GM23248 (cell line): ENCODE measurements around the gene KCNH2. TPM values are rescaled to one million over a fixed set of nuclear protein-coding genes. Genes with fewer than 3 reads are reported as not detected.
A peak's percentile ranks its signal among the peaks of the same experiment; 100 is the strongest.

Experiments
- DNase-seq: peaks from one replicate; pipeline ENCODE4 v3.0.0-alpha.2; 2015
- H2AFZ ChIP-seq: fragments of 200-600 bp; sonication (generic); 2 replicates; pipeline ENCODE4 v1.6.1; 2016; ENCODE audit warnings: antibody characterized with exemption
- H3F3A ChIP-seq: fragments of 200-600 bp; sonication (generic); 2 replicates; pipeline ENCODE4 v1.6.1; 2016; ENCODE audit warnings: mild to moderate bottlenecking, antibody characterized with exemption, mixed run types; ENCODE audit not compliant: insufficient read depth
- H3K27ac ChIP-seq: fragments of 200-600 bp; sonication (generic); 2 replicates; pipeline ENCODE4 v1.5.1; 2016; ENCODE audit warnings: mild to moderate bottlenecking
- H3K27me3 ChIP-seq: fragments of 200-600 bp; sonication (generic); replicated peaks from 2 replicates; pipeline ENCODE4 v1.6.1; 2016; ENCODE audit warnings: mild to moderate bottlenecking; ENCODE audit not compliant: insufficient read depth
- H3K36me3 ChIP-seq: fragments of 200-600 bp; sonication (generic); 2 replicates; pipeline ENCODE4 v1.6.1; 2016; ENCODE audit warnings: low read depth, mild to moderate bottlenecking
- H3K4me1 ChIP-seq: fragments of 200-600 bp; sonication (generic); 2 replicates; pipeline ENCODE4 v1.6.1; 2016; ENCODE audit warnings: mild to moderate bottlenecking; ENCODE audit not compliant: insufficient read depth
- H3K4me2 ChIP-seq: fragments of 200-600 bp; sonication (generic); one replicate; pipeline ENCODE4 v1.6.1; 2016; ENCODE audit warnings: mild to moderate bottlenecking; ENCODE audit not compliant: unreplicated experiment
- H3K4me3 ChIP-seq: fragments of 200-600 bp; sonication (generic); 2 replicates; pipeline ENCODE4 v1.5.1; 2016; ENCODE audit warnings: mild to moderate bottlenecking
- H3K79me2 ChIP-seq: fragments of 200-600 bp; sonication (generic); 2 replicates; pipeline ENCODE4 v1.6.1; 2016; ENCODE audit warnings: mild to moderate bottlenecking; ENCODE audit not compliant: insufficient read depth
- H3K9ac ChIP-seq: fragments of 200-600 bp; sonication (generic); 2 replicates; pipeline ENCODE4 v1.6.1; 2016; ENCODE audit warnings: mild to moderate bottlenecking
- H3K9me2 ChIP-seq: fragments of 200-600 bp; sonication (generic); 2 replicates; pipeline ENCODE4 v1.6.1; 2016; ENCODE audit warnings: mixed run types, mild to moderate bottlenecking, moderate library complexity; ENCODE audit not compliant: insufficient read depth
- H3K9me3 ChIP-seq: fragments of 200-600 bp; sonication (generic); one replicate; pipeline ENCODE4 v1.6.1; 2017; ENCODE audit warnings: low read depth
- H4K20me1 ChIP-seq: fragments of 200-600 bp; sonication (generic); 2 replicates; pipeline ENCODE4 v1.6.0; 2016; ENCODE audit not compliant: insufficient read depth
- EZH2 ChIP-seq: fragments of 200-600 bp; sonication (generic); IDR thresholded peaks from 2 replicates; pipeline ENCODE4 v1.6.1; 2018; ENCODE audit warnings: antibody characterized with exemption, mild to moderate bottlenecking; ENCODE audit not compliant: insufficient read depth, poor library complexity, severe bottlenecking
- EZH2phosphoT487 ChIP-seq: fragments of 200-600 bp; sonication (generic); IDR thresholded peaks from 2 replicates; pipeline ENCODE4 v1.6.1; 2018; ENCODE audit warnings: antibody characterized with exemption, moderate library complexity, mild to moderate bottlenecking, low read depth; ENCODE audit not compliant: insufficient read depth
- WGBS, 2 experiments: methylation state at CpG; one replicate each; pipeline ENCODE4 v1.1.6; 2015 to 2017; ENCODE audit warnings: low lambda C conversion rate in 2 of 2, low coverage in 1 of 2; ENCODE audit errors: missing lambda C conversion rate in 2 of 2; 5-methylcytosine and 5-hydroxymethylcytosine counted together
- in situ Hi-C: fragments of 300-500 bp; cut with MboI; formaldehyde crosslinking; loops from 2 replicates; pipeline ENCODE4 v1.15.0; 2020
- polyA plus RNA-seq: library from polyadenylated mRNA; unstranded; fragments of >200 nt; fragmentation: Nextera tagmentation; extraction: Ambion mirVana; gene quantifications from 2 replicates; pipeline ENCODE4 v1.2.1, GENCODE V29; 2016
- total RNA-seq: library from RNA; depleted of rRNA; stranded (reverse); fragments of >200 nt; shearing (Covaris generic); gene quantifications from 2 replicates; pipeline ENCODE4 v1.2.3, GENCODE V29; 2014

KCNH2 gene
- total and polyA plus RNA-seq, 2 experiments from 2014 or later, result not detected

DNA sequence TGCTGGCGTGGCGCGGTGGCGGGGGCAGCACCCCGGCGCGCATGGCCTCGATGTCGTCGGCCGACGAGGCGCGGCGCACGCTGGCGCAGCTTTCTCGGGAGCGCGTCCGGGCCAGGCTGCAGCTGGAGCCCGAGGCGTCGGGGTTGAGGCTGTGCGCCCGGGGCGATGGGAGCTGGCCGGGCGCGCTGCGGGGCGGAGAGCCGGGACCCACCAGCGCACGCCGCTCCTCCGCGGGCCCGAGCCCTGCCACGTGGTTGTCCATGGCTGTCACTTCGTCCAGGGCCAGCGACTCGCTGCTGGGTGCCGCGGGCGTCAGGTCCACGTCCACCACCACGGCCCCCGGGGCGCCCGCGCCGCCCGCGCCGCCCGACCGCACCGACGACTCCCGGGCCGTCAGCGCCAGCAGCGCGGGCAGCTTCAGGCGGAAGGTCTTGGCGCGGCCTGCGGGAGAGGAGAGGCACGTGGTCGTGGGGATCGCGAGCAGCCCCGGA, 20.0 kb downstream of the KCNH2 start:
- H3K4me2 ChIP-seq, result no peak overlapping the region
- TF ChIP-seq EZH2phosphoT487 (no peak), EZH2 (peak; percentile 28)
- H4K20me1 ChIP-seq, result no peaks in the 10 kb centered on the region
- no peaks in the 10 kb centered on the region for H3K9me2 ChIP-seq
- H3K36me3 ChIP-seq, result no peaks in the 10 kb centered on the region
- no peak overlapping the region for H2AFZ ChIP-seq
- H3K4me1 ChIP-seq, result no peaks in the 10 kb centered on the region
- no peak for DNase-seq
- in situ Hi-C loops, result no loop called here
- 9 to 19% methylated on average over 52 to 71 of the region's 74 CpGs for WGBS, 2 experiments
- H3K9me3 ChIP-seq, result no peaks in the 10 kb centered on the region
- H3K27ac ChIP-seq, result no peak overlapping the region
- H3K27me3 ChIP-seq, result peaks cover 15% of the 10 kb centered on the region
- H3F3A ChIP-seq, result no peaks in the 10 kb centered on the region
- H3K9ac ChIP-seq, result no peak overlapping the region
- no peaks in the 10 kb centered on the region for H3K79me2 ChIP-seq
- H3K4me3 ChIP-seq, result no peak overlapping the region

DNA sequence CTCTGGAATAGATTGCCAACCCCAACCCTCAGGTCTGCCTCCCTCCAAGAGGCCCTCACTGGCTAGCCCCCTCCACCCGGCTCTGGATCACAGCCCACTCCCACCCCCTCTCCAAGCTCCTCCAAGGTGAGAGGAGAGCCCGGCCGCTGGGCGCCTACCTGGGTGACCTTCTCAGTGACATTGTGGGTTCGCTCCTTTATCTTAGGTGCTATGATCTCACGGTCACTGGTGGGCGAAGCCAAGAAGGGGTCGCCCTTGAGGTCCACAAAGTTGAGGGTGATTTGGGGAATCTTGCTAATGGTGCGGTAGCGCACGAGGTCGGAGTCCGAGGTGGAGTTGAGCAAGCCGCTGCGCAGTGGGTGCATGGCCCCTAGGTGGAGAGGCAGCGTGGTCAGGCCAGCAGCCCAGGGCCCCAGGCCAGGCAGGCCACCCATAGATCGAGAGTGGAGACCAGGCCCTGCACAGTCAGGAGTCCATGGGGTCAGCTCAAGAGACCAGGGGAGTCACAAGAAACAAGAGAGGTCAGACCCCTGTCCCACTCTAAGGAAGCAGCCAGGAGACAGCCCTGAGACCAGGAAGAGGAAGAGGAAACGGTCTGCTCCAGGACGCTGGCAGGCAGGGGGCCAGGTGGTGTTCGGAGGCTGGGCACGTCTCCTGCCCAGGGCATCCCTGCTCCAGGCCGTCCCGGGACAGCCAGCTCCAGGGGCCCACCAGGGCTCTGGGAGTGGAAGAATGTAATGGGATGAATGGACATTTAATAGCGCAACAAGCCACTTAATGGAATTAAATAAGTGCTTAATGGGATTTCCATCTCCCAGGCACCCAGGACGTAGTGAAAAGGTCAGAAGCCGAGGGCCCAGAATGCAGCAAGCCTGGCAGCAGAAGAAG, 20.7 kb downstream of the KCNH2 start:
- H3K27ac ChIP-seq, result no peak overlapping the region
- WGBS, 2 experiments, result 68 to 71% methylated on average over 26 of the region's 26 CpGs
- peaks cover 15% of the 10 kb centered on the region for H3K27me3 ChIP-seq
- no peaks in the 10 kb centered on the region for H3K79me2 ChIP-seq
- in situ Hi-C loops, result no loop called here
- H3K4me3 ChIP-seq, result no peak overlapping the region
- TF ChIP-seq EZH2, result no peak
- TF ChIP-seq EZH2phosphoT487, result no peak
- DNase-seq, result no peak
- no peaks in the 10 kb centered on the region for H3K4me1 ChIP-seq
- no peaks in the 10 kb centered on the region for H3K9me2 ChIP-seq
- H4K20me1 ChIP-seq, result no peaks in the 10 kb centered on the region
- no peaks in the 10 kb centered on the region for H3F3A ChIP-seq
- no peak overlapping the region for H2AFZ ChIP-seq
- no peaks in the 10 kb centered on the region for H3K9me3 ChIP-seq
- no peak overlapping the region for H3K4me2 ChIP-seq
- no peaks in the 10 kb centered on the region for H3K36me3 ChIP-seq
- H3K9ac ChIP-seq, result no peak overlapping the region

DNA sequence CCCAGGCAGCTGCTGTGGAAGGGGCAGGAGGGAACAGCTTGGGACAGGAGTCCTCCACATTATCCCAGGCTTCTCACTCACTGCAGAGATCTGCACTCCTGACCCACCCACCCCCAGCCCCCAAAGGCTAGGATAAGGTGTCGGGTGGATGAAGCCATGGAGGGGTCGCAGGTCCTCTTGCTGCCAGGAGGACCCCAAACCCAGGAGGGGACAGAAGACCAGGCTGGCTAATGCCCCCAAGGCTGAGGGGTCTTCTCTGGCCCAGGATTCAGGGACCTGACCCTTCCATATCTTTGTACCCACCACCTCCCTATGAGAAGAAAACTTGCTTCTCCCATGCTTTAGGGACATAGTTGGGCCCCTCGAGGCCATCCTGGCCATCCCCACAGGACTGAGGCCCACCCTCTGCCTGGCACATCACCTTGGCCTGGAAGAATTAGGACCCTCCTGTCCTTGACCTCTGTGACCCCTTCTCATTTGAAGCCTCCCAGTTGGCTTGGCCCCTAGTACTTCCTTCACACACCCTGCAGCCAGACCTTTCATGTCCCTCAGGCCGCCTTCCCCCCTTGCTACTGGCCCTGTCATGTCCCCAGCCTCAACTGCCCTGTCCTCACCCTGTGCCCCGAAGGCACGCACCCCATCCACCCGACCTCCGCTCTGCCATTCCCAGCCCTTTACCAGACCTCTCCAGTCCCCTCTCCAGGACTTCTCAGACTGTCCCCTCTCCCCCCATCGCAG, 21.6 kb downstream of the KCNH2 start:
- no peak overlapping the region for H3K4me3 ChIP-seq

DNA sequence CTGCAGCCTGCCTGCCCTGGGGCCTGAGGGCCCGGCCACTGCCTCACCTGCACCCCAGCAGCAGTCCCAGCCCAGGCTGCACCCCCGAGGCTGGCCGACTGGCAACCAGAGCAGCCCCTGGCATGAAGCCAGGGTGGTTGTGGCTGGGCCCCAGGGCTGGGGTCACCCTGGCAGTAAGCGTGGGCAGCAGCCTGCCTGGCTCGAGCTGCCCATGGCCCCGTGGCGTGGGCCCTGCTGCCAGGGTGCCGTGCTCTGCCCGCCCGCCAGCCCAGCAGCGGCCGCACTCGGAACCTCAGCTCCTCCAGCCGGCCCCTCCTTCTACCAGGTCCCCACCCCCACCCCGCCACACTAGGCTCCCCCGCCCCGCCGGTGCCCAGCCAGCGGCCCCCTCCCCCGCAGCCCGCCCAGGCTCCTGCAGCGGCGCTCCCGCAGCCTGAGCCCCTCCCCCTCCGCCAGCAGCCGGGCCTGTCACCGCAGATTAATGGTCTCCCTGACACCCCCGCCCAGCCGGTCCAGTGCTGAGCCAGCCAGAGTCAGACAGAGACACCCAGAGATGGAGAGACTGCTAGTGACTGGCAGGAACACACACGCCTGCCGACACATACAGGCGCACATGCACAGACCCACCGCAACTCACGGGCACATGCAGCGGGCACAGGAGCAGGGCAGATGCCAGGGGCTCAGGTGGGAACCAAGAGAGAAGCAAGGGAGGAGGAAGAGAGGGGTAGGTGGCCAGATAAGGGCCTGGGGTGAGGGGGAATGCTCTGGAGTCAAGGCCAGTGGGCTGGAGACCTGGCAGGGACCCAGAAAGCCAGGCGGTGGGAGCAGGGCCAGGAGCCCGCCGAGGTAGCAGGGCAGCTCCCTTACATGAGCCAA, 22.4 kb downstream of the KCNH2 start:
- Histone ChIP-seq H3K27me3 (peaks cover 15% of the 10 kb centered on the region), H3K4me3 (no peak overlapping the region), H3K36me3 (no peaks in the 10 kb centered on the region), H3K9me2 (no peaks in the 10 kb centered on the region), H3K9ac (no peak overlapping the region), H3K27ac (no peak overlapping the region), H3K4me1 (no peaks in the 10 kb centered on the region), H3F3A (no peaks in the 10 kb centered on the region), H3K4me2 (no peak overlapping the region), H4K20me1 (no peaks in the 10 kb centered on the region), H3K9me3 (no peaks in the 10 kb centered on the region), H3K79me2 (no peaks in the 10 kb centered on the region), H2AFZ (no peak overlapping the region)
- no peak for TF ChIP-seq EZH2
- TF ChIP-seq EZH2phosphoT487, result no peak
- DNase-seq, result peak; percentile 33
- WGBS, 2 experiments, result 9% methylated on average over 30 to 38 of the region's 38 CpGs
- in situ Hi-C loops, result no loop called here

More for the DNA sequence above, 21.6 kb downstream of the KCNH2 start:
- WGBS, 2 experiments, result 60 to 74% methylated on average over 8 to 9 of the region's 9 CpGs
- H4K20me1 ChIP-seq, result no peaks in the 10 kb centered on the region
- H3F3A ChIP-seq, result no peaks in the 10 kb centered on the region
- no peaks in the 10 kb centered on the region for H3K36me3 ChIP-seq
- H3K79me2 ChIP-seq, result no peaks in the 10 kb centered on the region
- no peak for TF ChIP-seq EZH2
- TF ChIP-seq EZH2phosphoT487, result no peak
- H2AFZ ChIP-seq, result no peak overlapping the region
- no peaks in the 10 kb centered on the region for H3K4me1 ChIP-seq
- no peak overlapping the region for H3K9ac ChIP-seq
- no peak overlapping the region for H3K27ac ChIP-seq
- H3K4me2 ChIP-seq, result no peak overlapping the region
- no peaks in the 10 kb centered on the region for H3K9me3 ChIP-seq
- peaks cover 15% of the 10 kb centered on the region for H3K27me3 ChIP-seq
- in situ Hi-C loops, result no loop called here
- no peak for DNase-seq
- no peaks in the 10 kb centered on the region for H3K9me2 ChIP-seq
